MM.1S (cell line): ENCODE results near the gene BRD3.

Experiments used
- EZH2 ChIP-seq: fragments of 300-600 bp; sonication (generic); optimal IDR thresholded peaks from 2 replicates; pipeline ENCODE3; 2017; ENCODE audit warnings: low read depth, mild to moderate bottlenecking, antibody characterized with exemption, low read length, mixed read lengths
- EZH2phosphoT487 ChIP-seq: fragments of 300-600 bp; sonication (generic); IDR thresholded peaks from 2 replicates; pipeline ENCODE4 v1.6.1; 2018; ENCODE audit warnings: antibody characterized with exemption, low read length
- TF ChIP-seq, protein P1 (sequence below): fragments of 300-600 bp; sonication (generic); IDR thresholded peaks from 2 replicates; pipeline ENCODE4 v1.5.1; 2016; ENCODE audit warnings: antibody characterized with exemption, low read length, mixed read lengths

- TF ChIP-seq, protein P1, sequence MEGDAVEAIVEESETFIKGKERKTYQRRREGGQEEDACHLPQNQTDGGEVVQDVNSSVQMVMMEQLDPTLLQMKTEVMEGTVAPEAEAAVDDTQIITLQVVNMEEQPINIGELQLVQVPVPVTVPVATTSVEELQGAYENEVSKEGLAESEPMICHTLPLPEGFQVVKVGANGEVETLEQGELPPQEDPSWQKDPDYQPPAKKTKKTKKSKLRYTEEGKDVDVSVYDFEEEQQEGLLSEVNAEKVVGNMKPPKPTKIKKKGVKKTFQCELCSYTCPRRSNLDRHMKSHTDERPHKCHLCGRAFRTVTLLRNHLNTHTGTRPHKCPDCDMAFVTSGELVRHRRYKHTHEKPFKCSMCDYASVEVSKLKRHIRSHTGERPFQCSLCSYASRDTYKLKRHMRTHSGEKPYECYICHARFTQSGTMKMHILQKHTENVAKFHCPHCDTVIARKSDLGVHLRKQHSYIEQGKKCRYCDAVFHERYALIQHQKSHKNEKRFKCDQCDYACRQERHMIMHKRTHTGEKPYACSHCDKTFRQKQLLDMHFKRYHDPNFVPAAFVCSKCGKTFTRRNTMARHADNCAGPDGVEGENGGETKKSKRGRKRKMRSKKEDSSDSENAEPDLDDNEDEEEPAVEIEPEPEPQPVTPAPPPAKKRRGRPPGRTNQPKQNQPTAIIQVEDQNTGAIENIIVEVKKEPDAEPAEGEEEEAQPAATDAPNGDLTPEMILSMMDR, result no peak
- TF ChIP-seq EZH2phosphoT487 (no peak), EZH2 (no peak)
Observed at GRCh38 chr9:134101623-134102149, 33.9 kb upstream of the BRD3 start.
